GM18870 (cell line): ENCODE data around the gene ACVR2B.

Experiments
- ATAC-seq: cut with Tn5 transposase; IDR thresholded peaks from one replicate; pipeline ENCODE4 v1.9.1; 2021; ENCODE audit warnings: moderate library complexity; ENCODE audit not compliant: unreplicated experiment

ACVR2B gene

GRCh38 chr3:38457111-38458003, 3.7 kb downstream of the ACVR2B start:
- no peak for ATAC-seq

GRCh38 chr3:38458796-38459498, 5.3 kb downstream of the ACVR2B start:
- ATAC-seq, result no peak

- ATAC-seq, result no peak
Observed at GRCh38 chr3:38459499-38460048, 5.9 kb downstream of the ACVR2B start.

- ATAC-seq, result no peak
Observed at GRCh38 chr3:38460377-38461270, 6.9 kb downstream of the ACVR2B start.

GRCh38 chr3:38465588-38466154, 12.0 kb downstream of the ACVR2B start:
- ATAC-seq, result no peak

GRCh38 chr3:38468765-38469164, 15.1 kb downstream of the ACVR2B start:
- no peak for ATAC-seq

- no peak for ATAC-seq
Observed at GRCh38 chr3:38469852-38470251, 16.2 kb downstream of the ACVR2B start.

GRCh38 chr3:38471260-38471857, 17.7 kb downstream of the ACVR2B start:
- ATAC-seq, result no peak

GRCh38 chr3:38472342-38472741, 18.7 kb downstream of the ACVR2B start:
- ATAC-seq, result no peak

GRCh38 chr3:38473229-38473628, 19.5 kb downstream of the ACVR2B start:
- no peak for ATAC-seq

- ATAC-seq, result no peak
Observed at GRCh38 chr3:38474928-38475605, 21.4 kb downstream of the ACVR2B start.

GRCh38 chr3:38475716-38476115, 22.0 kb downstream of the ACVR2B start:
- ATAC-seq, result no peak

- no peak for ATAC-seq
Observed at GRCh38 chr3:38476157-38476756, 22.6 kb downstream of the ACVR2B start.

GRCh38 chr3:38477057-38477820, 23.5 kb downstream of the ACVR2B start:
- no peak for ATAC-seq

GRCh38 chr3:38477839-38478450, 24.3 kb downstream of the ACVR2B start:
- no peak for ATAC-seq

- ATAC-seq, result no peak
Observed at GRCh38 chr3:38478901-38479300, 25.2 kb downstream of the ACVR2B start.

GRCh38 chr3:38479431-38480092, 25.9 kb downstream of the ACVR2B start:
- no peak for ATAC-seq

GRCh38 chr3:38480093-38480445, 26.4 kb downstream of the ACVR2B start:
- no peak for ATAC-seq
